K562 (cell line): ENCODE data around the gene TBL1X. TPM values are rescaled to one million over a fixed set of nuclear protein-coding genes. Genes with fewer than 3 reads are reported as not detected.

Experiments used
- ATAC-seq: fragments of 200-7000 bp; cut with Tn5 transposase; 3 replicates; pipeline ENCODE4 v1.9.1; 2020; ENCODE audit warnings: moderate library complexity
- BruUV-seq: library from RNA; stranded (reverse); fragments of 400-500 nt; replicated peaks from 2 replicates; lab custom pipeline; 2021; lab: Mats Ljungman, UMichigan
- CTCF ChIA-PET: fragments of 300-600 bp; formaldehyde crosslinking; extraction: SDS; loops from one replicate; lab custom pipeline; 2021; ENCODE audit warnings: low intra/inter-chr PET ratio; lab: Yijun Ruan, JAX
- POLR2A ChIA-PET: fragments of 300-600, 350-650 bp; sonication (Branson Sonifier 250); formaldehyde crosslinking; extraction: SDS; loops from one replicate; lab custom pipeline; 2021; ENCODE audit warnings: antibody characterized with exemption, inconsistent platforms; lab: Yijun Ruan, JAX
- DNase-seq, 4 experiments: peaks; one replicate each; pipeline versions ENCODE4 v3.0.0 to v3.0.0-alpha.2; 2011 to 2018; ENCODE audit warnings: low spot score in 3 of 4, mixed read lengths in 3 of 4; ENCODE audit errors: extremely low read depth in 1 of 4
- FAIRE-seq: peaks from 2 replicates; lab custom pipeline; 2011; peaks lifted over from hg19 to GRCh38; lab: Jason Lieb, UNC
- H2AFZ ChIP-seq: 2 replicates; pipeline ENCODE4 v1.6.0; 2011; ENCODE audit warnings: low read depth, low read length, control low read depth, inconsistent platforms
- H3K27ac ChIP-seq: fragments of 200-600 bp; 3 replicates; pipeline ENCODE4 v1.8.0; 2011; ENCODE audit warnings: low read depth, mild to moderate bottlenecking, control low read depth, inconsistent platforms, low read length, moderate library complexity, mixed read lengths; ENCODE audit errors: extremely low read depth
- H3K27me3 ChIP-seq, 2 experiments: fragments of 300-600 bp in 1 of 2; 2 replicates in 1 of 2; 3 replicates in 1 of 2; pipeline versions ENCODE4 v1.6.0 to v1.8.0; 2011; ENCODE audit warnings: inconsistent platforms in 2 of 2, low read length in 2 of 2, mild to moderate bottlenecking in 1 of 2, mixed read lengths in 1 of 2, moderate library complexity in 1 of 2; ENCODE audit not compliant: control insufficient read depth in 2 of 2, insufficient read depth in 2 of 2
- H3K36me3 ChIP-seq: fragments of 300-600 bp; 3 replicates; pipeline ENCODE4 v1.8.0; 2011; ENCODE audit warnings: mild to moderate bottlenecking, low read length, inconsistent platforms; ENCODE audit not compliant: control insufficient read depth, insufficient read depth
- H3K4me1 ChIP-seq, 2 experiments: fragments of 200-600 bp in 1 of 2; replicated peaks in 1 of 2; 2 replicates in 1 of 2; 3 replicates in 1 of 2; pipeline versions ENCODE4 v1.5.1 to v1.8.0; 2011; ENCODE audit warnings: inconsistent platforms in 2 of 2, low read length in 2 of 2, mild to moderate bottlenecking in 1 of 2, mixed read lengths in 1 of 2, moderate library complexity in 1 of 2; ENCODE audit not compliant: control insufficient read depth in 2 of 2, insufficient read depth in 2 of 2
- H3K4me2 ChIP-seq: 2 replicates; pipeline ENCODE4 v1.6.1; 2011; ENCODE audit warnings: low read length, control low read depth, inconsistent platforms, mixed read lengths; ENCODE audit not compliant: insufficient read depth
- H3K4me3 ChIP-seq: fragments of 200-600 bp; sonication (generic), shearing (Covaris generic); 2 replicates; pipeline ENCODE4 v1.5.1; 2016; ENCODE audit warnings: control low read depth, inconsistent platforms
- H3K79me2 ChIP-seq: fragments of 200-600 bp; 3 replicates; pipeline ENCODE4 v1.8.0; 2011; ENCODE audit warnings: low read length, inconsistent platforms; ENCODE audit not compliant: control insufficient read depth, insufficient read depth
- H3K9ac ChIP-seq, 2 experiments: 2 replicates each; pipeline versions ENCODE4 v1.6.0 to v1.6.1; 2011; ENCODE audit warnings: low read depth in 2 of 2, low read length in 2 of 2, control low read depth in 1 of 2, inconsistent platforms in 1 of 2, mild to moderate bottlenecking in 1 of 2, mixed read lengths in 1 of 2; ENCODE audit not compliant: insufficient read depth in 1 of 2
- H3K9me1 ChIP-seq: one replicate; pipeline ENCODE4 v1.6.0; 2011; ENCODE audit warnings: inconsistent platforms, mild to moderate bottlenecking, low read length, moderate library complexity; ENCODE audit not compliant: control insufficient read depth, insufficient read depth
- H3K9me3 ChIP-seq: replicated peaks from 2 replicates; pipeline ENCODE4 v1.5.1; 2011; ENCODE audit warnings: low read depth, low read length, inconsistent platforms; ENCODE audit not compliant: control insufficient read depth, insufficient read depth
- H4K20me1 ChIP-seq: replicated peaks from 2 replicates; pipeline ENCODE4 v1.6.1; 2011; ENCODE audit warnings: low read length, inconsistent platforms, mixed read lengths; ENCODE audit not compliant: control insufficient read depth, insufficient read depth
- ARID2 ChIP-seq: fragments of 450-650 bp; IDR thresholded peaks from 2 replicates; pipeline ENCODE4 v1.6.1; 2017; ENCODE audit warnings: antibody characterized with exemption, mild to moderate bottlenecking
- BMI1 ChIP-seq: fragments of 150-350 bp; IDR thresholded peaks from 2 replicates; pipeline ENCODE4 v1.6.1; 2014; ENCODE audit warnings: low read length
- DNMT1 ChIP-seq: fragments of 450-650 bp; IDR thresholded peaks from 2 replicates; pipeline ENCODE4 v1.6.1; 2016; ENCODE audit warnings: antibody characterized with exemption, mild to moderate bottlenecking
- ESRRA ChIP-seq: fragments of 450-650 bp; IDR thresholded peaks from 2 replicates; pipeline ENCODE4 v1.6.1; 2014; ENCODE audit warnings: low read depth, mild to moderate bottlenecking, moderate library complexity, borderline replicate concordance
- GTF2E2 ChIP-seq: fragments of 200-800 bp; sonication (Bioruptor generic); IDR thresholded peaks from 2 replicates; pipeline ENCODE4 v1.6.1; 2016; ENCODE audit warnings: missing genetic modification characterization, missing compliant biosample characterization
- KAT2B ChIP-seq: IDR thresholded peaks from one replicate; pipeline ENCODE4 v1.6.1; 2012; ENCODE audit warnings: low read depth, mild to moderate bottlenecking, control low read depth, inconsistent platforms, low read length, moderate library complexity
- KDM5B ChIP-seq: fragments of 200-600 bp; sonication (generic); IDR thresholded peaks from 2 replicates; pipeline ENCODE4 v1.6.1; 2012; ENCODE audit warnings: low read depth, mild to moderate bottlenecking, moderate library complexity, low read length, control low read depth, inconsistent platforms; ENCODE audit not compliant: insufficient replicate concordance
- MAFK ChIP-seq: IDR thresholded peaks from 2 replicates; pipeline ENCODE4 v1.6.1; 2011; ENCODE audit warnings: low read length, improper control_type of control experiment
- MNT ChIP-seq, 2 experiments: fragments of 450-650 bp; conservative IDR thresholded peaks; 2 replicates each; pipeline ENCODE4 v1.6.1; 2017; ENCODE audit warnings: mild to moderate bottlenecking in 2 of 2, moderate library complexity in 2 of 2
- NCOA6 ChIP-seq: fragments of 450-650 bp; IDR thresholded peaks from 2 replicates; pipeline ENCODE4 v1.6.1; 2017; ENCODE audit warnings: mild to moderate bottlenecking
- RFX7 ChIP-seq: fragments of 250-450 bp; sonication (Bioruptor Pico); IDR thresholded peaks from 2 replicates; pipeline ENCODE4 v1.5.1; 2021; ENCODE audit warnings: mild to moderate bottlenecking
- RUNX1 ChIP-seq: sonication (generic); IDR thresholded peaks from 2 replicates; pipeline ENCODE4 v1.6.1; 2016; ENCODE audit warnings: antibody characterized with exemption, low read depth
- SIN3A ChIP-seq, 2 experiments: fragments of 150-350 bp in 1 of 2; IDR thresholded peaks; 2 replicates each; pipeline ENCODE4 v1.6.1; 2011 to 2016; ENCODE audit warnings: borderline replicate concordance in 2 of 2, low read depth in 2 of 2, low read length in 2 of 2, mild to moderate bottlenecking in 2 of 2, moderate library complexity in 2 of 2; ENCODE audit not compliant: control insufficient read depth in 1 of 2
- SUPT5H ChIP-seq: fragments of 450-650 bp; IDR thresholded peaks from 2 replicates; pipeline ENCODE4 v1.6.1; 2016
- TRIM25 ChIP-seq: fragments of 450-650 bp; IDR thresholded peaks from 2 replicates; pipeline ENCODE4 v1.7.0; 2016; ENCODE audit warnings: borderline replicate concordance
- ZNF174 ChIP-seq: fragments of 250-450 bp; sonication (Bioruptor Pico); IDR thresholded peaks from 2 replicates; pipeline ENCODE4 v1.4.0; 2020; ENCODE audit warnings: mild to moderate bottlenecking
- ZNF197 ChIP-seq: fragments of 200-800 bp; sonication (Bioruptor generic); IDR thresholded peaks from 2 replicates; pipeline ENCODE4 v1.6.1; 2016; ENCODE audit warnings: low read depth, missing genetic modification characterization, missing compliant biosample characterization
- ZNF778 ChIP-seq: fragments of 450-650 bp; formaldehyde crosslinking; IDR thresholded peaks from 2 replicates; pipeline ENCODE4 v1.4.0; 2020; ENCODE audit warnings: mild to moderate bottlenecking, moderate library complexity
- WGBS: fragments of 100-300 bp; shearing (Covaris generic); methylation state at CpG from one replicate; pipeline ENCODE4 v1.1.6; 2016; ENCODE audit warnings: low coverage, mixed read lengths; ENCODE audit not compliant: insufficient coverage; ENCODE audit errors: missing lambda C conversion rate; 5-methylcytosine and 5-hydroxymethylcytosine counted together
- in situ Hi-C: fragments of 300-500 bp; cut with MboI; formaldehyde crosslinking; loops from 4 replicates; pipeline ENCODE4 v1.15.0; 2018; ENCODE audit warnings: inconsistent platforms, mixed read lengths
- intact Hi-C: fragments of 100-400 bp; cut with micrococcal nuclease; formaldehyde crosslinking; loops from 2 replicates; pipeline ENCODE4 v1.14.2; 2022
- polyA plus RNA-seq, 8 experiments: library from polyadenylated mRNA; depleted of rRNA in 4 of 8; stranded (reverse) in 5 of 8; unstranded in 3 of 8; fragments of >200 nt; fragmentation: Nextera tagmentation in 2 of 8; fragmentation: Illumina TruSeq in 1 of 8; extraction: Ambion mirVana in 2 of 8; extraction: Trizol in 1 of 8; gene quantifications; 2 replicates each; pipeline versions ENCODE4 v1.2.1 to v1.2.3, GENCODE V29; 2011 to 2014; ENCODE audit warnings: inconsistent platforms in 1 of 8, missing spikeins in 1 of 8
- total RNA-seq, 7 experiments: library from RNA; depleted of rRNA in 6 of 7; stranded (reverse); fragments of >200 nt in 6 of 7; fragmentation: Illumina TruSeq in 2 of 7; extraction: Trizol in 2 of 7; gene quantifications; 2 replicates each; pipeline versions ENCODE4 v1.2.1 to v1.2.3, GENCODE V29; 2011 to 2021; ENCODE audit warnings: low replicate concordance in 1 of 7
- TF ChIP-seq, protein P1 (sequence below): fragments of 150-350 bp; conservative IDR thresholded peaks from 2 replicates; pipeline ENCODE4 v1.6.1; 2014; ENCODE audit warnings: low read length

TBL1X gene
- total and polyA plus RNA-seq, 9 of the 15 experiments (the other 6 are each of a cell fraction or from before 2014, with no cell fraction given) = 6.0 to 49.6 (median 19.7) TPM

DNA sequence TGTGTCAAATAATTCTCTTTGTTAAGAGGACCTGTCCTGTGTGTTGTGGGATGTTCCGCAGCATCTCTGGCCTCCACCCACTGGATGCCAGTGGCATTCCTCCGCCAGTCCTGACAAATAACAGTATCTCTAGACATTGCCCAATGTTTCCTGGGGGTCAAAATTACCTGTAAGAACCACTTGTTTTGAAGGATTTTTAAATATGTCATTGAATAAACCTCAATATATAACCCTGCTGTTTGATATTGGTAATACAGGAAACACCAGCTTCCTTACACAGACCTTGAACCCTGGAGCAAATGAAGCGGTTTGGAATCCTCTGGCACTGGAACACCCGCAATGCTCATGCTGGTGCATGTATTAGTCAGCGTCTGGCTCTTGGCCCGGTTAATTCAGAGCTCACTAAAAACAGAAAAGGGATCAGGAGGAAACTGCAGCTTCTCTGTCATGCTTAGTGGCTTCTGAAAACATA lies 101.3 kb downstream of the TBL1X start:
- DNase-seq (peak in 2 of 4 experiments; percentile 8), ATAC-seq (no peak), FAIRE-seq (no peak)
- Histone ChIP-seq H3K9me3 (no peaks in the 10 kb centered on the region), H2AFZ (no peak overlapping the region), H4K20me1 (peaks cover 10% of the 10 kb centered on the region; the same call in 1 of the 2 replicates), H3K9ac (no peak overlapping the region), H3K27ac (no peak overlapping the region), H3K36me3 (no peaks in the 10 kb centered on the region), H3K79me2 (peaks cover 12% of the 10 kb centered on the region), H3K4me1 (no peaks in the 10 kb centered on the region), H3K4me2 (no peak overlapping the region), H3K4me3 (no peak overlapping the region), H3K9me1 (no peaks in the 10 kb centered on the region), H3K27me3 (no peaks in the 10 kb centered on the region)
- no TSS peak for BruUV-seq
- no peak for TF ChIP-seq SIN3A (IDR thresholded peaks at IDR 0.05; ENCODE audit: borderline replicate concordance in 2 of 2, control insufficient read depth in 1 of 2, low read depth in 2 of 2, low read length in 2 of 2)
- TF ChIP-seq GTF2E2 = no peak
- no peak for TF ChIP-seq MNT (conservative IDR thresholded peaks at IDR 0.05)
- TF ChIP-seq RUNX1 = no peak
- TF ChIP-seq ESRRA = no peak
- no peak for TF ChIP-seq MAFK
- no peak for TF ChIP-seq TRIM25
- no peak for TF ChIP-seq ZNF197 (CRISPR knock-in tag)
- TF ChIP-seq RFX7 (CRISPR knock-in tag) = no peak
- TF ChIP-seq SUPT5H = no peak
- no peak for TF ChIP-seq ZNF174 (CRISPR knock-in tag)
- no peak for TF ChIP-seq DNMT1
- TF ChIP-seq ARID2 = no peak
- no peak for TF ChIP-seq NCOA6
- no peak for TF ChIP-seq KDM5B
- no peak for TF ChIP-seq ZNF778 (CRISPR knock-in tag)
- TF ChIP-seq BMI1 = no peak
- TF ChIP-seq KAT2B = no peak
- TF ChIP-seq, protein P1, sequence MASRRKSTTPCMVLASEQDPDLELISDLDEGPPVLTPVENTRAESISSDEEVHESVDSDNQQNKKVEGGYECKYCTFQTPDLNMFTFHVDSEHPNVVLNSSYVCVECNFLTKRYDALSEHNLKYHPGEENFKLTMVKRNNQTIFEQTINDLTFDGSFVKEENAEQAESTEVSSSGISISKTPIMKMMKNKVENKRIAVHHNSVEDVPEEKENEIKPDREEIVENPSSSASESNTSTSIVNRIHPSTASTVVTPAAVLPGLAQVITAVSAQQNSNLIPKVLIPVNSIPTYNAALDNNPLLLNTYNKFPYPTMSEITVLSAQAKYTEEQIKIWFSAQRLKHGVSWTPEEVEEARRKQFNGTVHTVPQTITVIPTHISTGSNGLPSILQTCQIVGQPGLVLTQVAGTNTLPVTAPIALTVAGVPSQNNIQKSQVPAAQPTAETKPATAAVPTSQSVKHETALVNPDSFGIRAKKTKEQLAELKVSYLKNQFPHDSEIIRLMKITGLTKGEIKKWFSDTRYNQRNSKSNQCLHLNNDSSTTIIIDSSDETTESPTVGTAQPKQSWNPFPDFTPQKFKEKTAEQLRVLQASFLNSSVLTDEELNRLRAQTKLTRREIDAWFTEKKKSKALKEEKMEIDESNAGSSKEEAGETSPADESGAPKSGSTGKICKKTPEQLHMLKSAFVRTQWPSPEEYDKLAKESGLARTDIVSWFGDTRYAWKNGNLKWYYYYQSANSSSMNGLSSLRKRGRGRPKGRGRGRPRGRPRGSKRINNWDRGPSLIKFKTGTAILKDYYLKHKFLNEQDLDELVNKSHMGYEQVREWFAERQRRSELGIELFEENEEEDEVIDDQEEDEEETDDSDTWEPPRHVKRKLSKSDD = no peak
- 82% methylated on average over 6 of the region's 6 CpGs for WGBS
- POLR2A ChIA-PET = no interaction called here
- in situ Hi-C loops = no loop called here
- CTCF ChIA-PET = no interaction called here
- intact Hi-C loops = no loop called here
